GM21381 (cell line): Measurements from ENCODE around the gene TMBIM6.

Experiments used
- ATAC-seq: cut with Tn5 transposase; IDR thresholded peaks from one replicate; pipeline ENCODE4 v1.9.1; 2021; ENCODE audit warnings: mild to moderate bottlenecking, moderate library complexity; ENCODE audit not compliant: unreplicated experiment

The TMBIM6 gene

GRCh38 chr12:49795654-49796105, 54.3 kb downstream of the TMBIM6 start:
- no peak for ATAC-seq

- no peak for ATAC-seq
Observed at GRCh38 chr12:49796155-49796554, 54.8 kb downstream of the TMBIM6 start.

- ATAC-seq, result no peak
Observed at GRCh38 chr12:49796606-49797448, 55.5 kb downstream of the TMBIM6 start.

- ATAC-seq, result no peak
Observed at GRCh38 chr12:49797449-49797776, 56.1 kb downstream of the TMBIM6 start.

- no peak for ATAC-seq
Observed at GRCh38 chr12:49798248-49798647, 56.9 kb downstream of the TMBIM6 start.

- no peak for ATAC-seq
Observed at GRCh38 chr12:49798934-49799333, 57.6 kb downstream of the TMBIM6 start.

GRCh38 chr12:49800421-49801140, 59.2 kb downstream of the TMBIM6 start:
- no peak for ATAC-seq

GRCh38 chr12:49801141-49802063, 60.0 kb downstream of the TMBIM6 start:
- no peak for ATAC-seq

GRCh38 chr12:49803693-49804450, 62.5 kb downstream of the TMBIM6 start:
- ATAC-seq, result no peak

GRCh38 chr12:49804821-49805220, 63.5 kb downstream of the TMBIM6 start:
- ATAC-seq, result no peak

- no peak for ATAC-seq
Observed at GRCh38 chr12:49805409-49805808, 64.1 kb downstream of the TMBIM6 start.

GRCh38 chr12:49806321-49806813, 65.0 kb downstream of the TMBIM6 start:
- ATAC-seq, result no peak

- no peak for ATAC-seq
Observed at GRCh38 chr12:49806877-49807276, 65.5 kb downstream of the TMBIM6 start.

- ATAC-seq, result no peak
Observed at GRCh38 chr12:49807991-49808580, 66.7 kb downstream of the TMBIM6 start.

- no peak for ATAC-seq
Observed at GRCh38 chr12:49808686-49809380, 67.5 kb downstream of the TMBIM6 start.

- ATAC-seq, result no peak
Observed at GRCh38 chr12:49809381-49809905, 68.1 kb downstream of the TMBIM6 start.

- ATAC-seq, result no peak
Observed at GRCh38 chr12:49809906-49810389, 68.6 kb downstream of the TMBIM6 start.

- ATAC-seq, result no peak
Observed at GRCh38 chr12:49811136-49811535, 69.8 kb downstream of the TMBIM6 start.

GRCh38 chr12:49811961-49812401, 70.6 kb downstream of the TMBIM6 start:
- no peak for ATAC-seq
